Measurements from ENCODE around the gene LUC7L.

LUC7L gene

DNA sequence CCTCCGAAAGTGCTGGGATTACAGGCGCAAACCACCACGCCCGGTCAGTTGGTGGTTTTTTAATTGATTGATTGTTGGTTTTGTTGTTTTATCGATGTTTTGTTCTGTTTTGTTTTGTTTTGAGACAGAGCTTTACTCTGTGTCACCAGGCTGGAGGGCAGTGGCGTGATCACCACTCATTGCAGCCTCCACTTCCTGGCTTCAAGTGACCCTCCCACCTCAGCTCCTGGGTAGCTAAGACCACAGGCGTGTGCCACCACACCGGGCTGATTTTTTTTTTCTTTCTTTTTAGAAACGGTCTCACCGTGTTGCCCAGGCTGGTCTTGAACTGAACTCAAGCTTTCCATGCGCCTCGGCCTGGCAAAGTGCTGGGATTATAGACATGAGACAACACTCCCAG is 17.8 kb upstream of the LUC7L start:
- Histone ChIP-seq H3K4me3 (ENCODE audit: low read depth, low read length, poor library complexity, severe bottlenecking) (no peak overlapping the region), H3K4me2 (ENCODE audit: low read length) (no peak overlapping the region), H4K20me1 (ENCODE audit: insufficient read depth, low read length) (no peaks in the 10 kb centered on the region), H3K4me1 (ENCODE audit: insufficient read depth, low read length, severe bottlenecking) (peaks cover 4% of the 10 kb centered on the region), H3K27ac (ENCODE audit: low read depth, low read length, poor library complexity, severe bottlenecking) (no peak overlapping the region), H3K79me2 (ENCODE audit: insufficient read depth, low read length) (no peaks in the 10 kb centered on the region), H3K36me3 (ENCODE audit: insufficient read depth, low read length) (peaks cover 5% of the 10 kb centered on the region; the same call in 1 of the 2 replicates), H2AFZ (ENCODE audit: low read length) (no peak overlapping the region), H3K9me2 (ENCODE audit: low read depth, low read length) (no peaks in the 10 kb centered on the region), H3K9me3 (ENCODE audit: low read length) (no peaks in the 10 kb centered on the region), H3F3A (ENCODE audit: insufficient read depth, low read length) (no peaks in the 10 kb centered on the region), H3K9ac (ENCODE audit: low read length) (no peak overlapping the region), H3K27me3 (ENCODE audit: insufficient read depth, low read length) (no peaks in the 10 kb centered on the region)
- TF ChIP-seq, protein P1, sequence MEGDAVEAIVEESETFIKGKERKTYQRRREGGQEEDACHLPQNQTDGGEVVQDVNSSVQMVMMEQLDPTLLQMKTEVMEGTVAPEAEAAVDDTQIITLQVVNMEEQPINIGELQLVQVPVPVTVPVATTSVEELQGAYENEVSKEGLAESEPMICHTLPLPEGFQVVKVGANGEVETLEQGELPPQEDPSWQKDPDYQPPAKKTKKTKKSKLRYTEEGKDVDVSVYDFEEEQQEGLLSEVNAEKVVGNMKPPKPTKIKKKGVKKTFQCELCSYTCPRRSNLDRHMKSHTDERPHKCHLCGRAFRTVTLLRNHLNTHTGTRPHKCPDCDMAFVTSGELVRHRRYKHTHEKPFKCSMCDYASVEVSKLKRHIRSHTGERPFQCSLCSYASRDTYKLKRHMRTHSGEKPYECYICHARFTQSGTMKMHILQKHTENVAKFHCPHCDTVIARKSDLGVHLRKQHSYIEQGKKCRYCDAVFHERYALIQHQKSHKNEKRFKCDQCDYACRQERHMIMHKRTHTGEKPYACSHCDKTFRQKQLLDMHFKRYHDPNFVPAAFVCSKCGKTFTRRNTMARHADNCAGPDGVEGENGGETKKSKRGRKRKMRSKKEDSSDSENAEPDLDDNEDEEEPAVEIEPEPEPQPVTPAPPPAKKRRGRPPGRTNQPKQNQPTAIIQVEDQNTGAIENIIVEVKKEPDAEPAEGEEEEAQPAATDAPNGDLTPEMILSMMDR (IDR thresholded peaks at IDR 0.05; ENCODE audit: low read length) = no peak
- TF ChIP-seq EZH2 (IDR thresholded peaks at IDR 0.05; ENCODE audit: borderline replicate concordance, low read length) = no peak

- Histone ChIP-seq H3K4me1 (ENCODE audit: insufficient read depth, low read length, severe bottlenecking) (peaks cover 7% of the 10 kb centered on the region), H3K9ac (ENCODE audit: low read length) (no peak overlapping the region), H3K27me3 (ENCODE audit: insufficient read depth, low read length) (no peaks in the 10 kb centered on the region), H4K20me1 (ENCODE audit: insufficient read depth, low read length) (no peaks in the 10 kb centered on the region), H2AFZ (ENCODE audit: low read length) (no peak overlapping the region), H3K4me2 (ENCODE audit: low read length) (no peak overlapping the region), H3K36me3 (ENCODE audit: insufficient read depth, low read length) (peaks cover 5% of the 10 kb centered on the region; the same call in 1 of the 2 replicates), H3K79me2 (ENCODE audit: insufficient read depth, low read length) (peaks cover 5% of the 10 kb centered on the region; the same call in 1 of the 2 replicates), H3F3A (ENCODE audit: insufficient read depth, low read length) (no peaks in the 10 kb centered on the region), H3K9me2 (ENCODE audit: low read depth, low read length) (no peaks in the 10 kb centered on the region), H3K9me3 (ENCODE audit: low read length) (no peaks in the 10 kb centered on the region), H3K4me3 (ENCODE audit: low read depth, low read length, poor library complexity, severe bottlenecking) (no peak overlapping the region), H3K27ac (ENCODE audit: low read depth, low read length, poor library complexity, severe bottlenecking) (no peak overlapping the region)
- TF ChIP-seq EZH2 (IDR thresholded peaks at IDR 0.05; ENCODE audit: borderline replicate concordance, low read length) = no peak
- TF ChIP-seq, protein P1 (IDR thresholded peaks at IDR 0.05; ENCODE audit: low read length) = no peak
Measured at GRCh38 chr16:245105-245504, 15.9 kb upstream of the LUC7L start.

DNA sequence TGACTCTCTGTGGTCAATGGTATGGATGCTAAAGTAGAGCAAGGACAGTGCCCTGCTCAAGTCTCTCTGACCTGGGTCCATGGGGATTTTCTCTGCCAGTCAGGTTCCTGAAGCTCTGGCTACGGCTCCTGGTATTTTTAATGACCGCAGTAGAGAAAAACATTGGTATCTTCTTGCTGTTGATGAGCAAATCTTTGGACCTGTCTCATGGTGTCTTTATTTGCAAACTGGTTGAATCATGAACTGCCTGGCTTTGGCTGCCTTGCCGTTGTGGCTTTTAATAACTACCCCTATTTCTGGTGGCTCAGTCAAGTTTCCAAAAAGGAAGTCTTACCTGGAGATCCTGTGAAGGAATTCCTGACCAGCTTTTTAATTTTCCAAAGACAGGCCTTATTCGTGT is 14.1 kb upstream of the LUC7L start:
- H2AFZ ChIP-seq (ENCODE audit: low read length) = no peak overlapping the region
- H3K27ac ChIP-seq (ENCODE audit: low read depth, low read length, poor library complexity, severe bottlenecking) = no peak overlapping the region
- H3K36me3 ChIP-seq (ENCODE audit: insufficient read depth, low read length) = peaks cover 5% of the 10 kb centered on the region; the same call in 1 of the 2 replicates
- H4K20me1 ChIP-seq (ENCODE audit: insufficient read depth, low read length) = no peaks in the 10 kb centered on the region
- H3K4me3 ChIP-seq (ENCODE audit: low read depth, low read length, poor library complexity, severe bottlenecking) = no peak overlapping the region
- TF ChIP-seq, protein P1 (IDR thresholded peaks at IDR 0.05; ENCODE audit: low read length) = no peak
- no peak for TF ChIP-seq EZH2 (IDR thresholded peaks at IDR 0.05; ENCODE audit: borderline replicate concordance, low read length)
- H3K27me3 ChIP-seq (ENCODE audit: insufficient read depth, low read length) = no peaks in the 10 kb centered on the region
- no peaks in the 10 kb centered on the region for H3F3A ChIP-seq (ENCODE audit: insufficient read depth, low read length)
- no peak overlapping the region for H3K9ac ChIP-seq (ENCODE audit: low read length)
- H3K9me3 ChIP-seq (ENCODE audit: low read length) = no peaks in the 10 kb centered on the region
- H3K79me2 ChIP-seq (ENCODE audit: insufficient read depth, low read length) = peaks cover 5% of the 10 kb centered on the region; the same call in 1 of the 2 replicates
- no peak overlapping the region for H3K4me2 ChIP-seq (ENCODE audit: low read length)
- H3K9me2 ChIP-seq (ENCODE audit: low read depth, low read length) = no peaks in the 10 kb centered on the region
- H3K4me1 ChIP-seq (ENCODE audit: insufficient read depth, low read length, severe bottlenecking) = peaks cover 15% of the 10 kb centered on the region

All from OCI-LY1 (cell line).